Measurements from ENCODE around the gene SCARF2.

- no peak for TF ChIP-seq CTCF (conservative IDR thresholded peaks at IDR 0.05 in 1 of 2, IDR thresholded peaks at IDR 0.05 in 1 of 2; ENCODE audit: low read depth in 1 of 2, low read length in 2 of 2)
- no peak for TF ChIP-seq EZH2 (IDR thresholded peaks at IDR 0.05; ENCODE audit: low read length, missing control alignments)
Observed at GRCh38 chr22:20457506-20458240, 20.0 kb upstream of the SCARF2 start.
